B cell (primary cell): Measurements from ENCODE around the gene MCTP1. TPM values are rescaled to one million over a fixed set of nuclear protein-coding genes. Genes with fewer than 3 reads are reported as not detected.

Source experiments
- ATAC-seq: fragments of 200-7000 bp; cut with Tn5 transposase; one replicate; pipeline ENCODE4 v1.10.0; 2021; ENCODE audit warnings: low read depth, mild to moderate bottlenecking, moderate number of reproducible peaks, moderate library complexity
- CTCF ChIA-PET: fragments of 350-600 bp; sonication (Branson Sonifier 250); formaldehyde crosslinking; loops from one replicate; lab custom pipeline; 2021; ENCODE audit warnings: antibody characterized with exemption, inconsistent platforms; lab: Charles Lee
- POLR2A ChIA-PET: fragments of 350-600 bp; sonication (Branson Sonifier 250); formaldehyde crosslinking; loops from one replicate; lab custom pipeline; 2021; ENCODE audit warnings: antibody characterized with exemption; lab: Charles Lee
- DNase-seq: peaks from one replicate; pipeline ENCODE4 v3.0.0; 2013
- H2AFZ ChIP-seq: 2 replicates; pipeline ENCODE4 v1.6.1; 2012; ENCODE audit warnings: mild to moderate bottlenecking, low read depth, low read length; ENCODE audit not compliant: insufficient read depth, poor library complexity, severe bottlenecking
- H3K27ac ChIP-seq, 2 donors: 1 replicate in 1 of 2; 2 replicates in 1 of 2; pipeline ENCODE4 v1.5.1; 2012 to 2013; ENCODE audit warnings: low read length in 2 of 2, mild to moderate bottlenecking in 2 of 2, moderate library complexity in 1 of 2
- H3K27me3 ChIP-seq, 4 experiments: fragments of 200-600 bp in 1 of 4; sonication (generic) in 1 of 4; replicated peaks in 1 of 4; 1 replicate in 2 of 4; 2 replicates in 2 of 4; pipeline versions ENCODE4 v1.6.1 to v1.7.0; 2013 to 2016; ENCODE audit warnings: low read length in 3 of 4, mild to moderate bottlenecking in 2 of 4, mixed read lengths in 1 of 4, moderate library complexity in 1 of 4; ENCODE audit not compliant: insufficient read depth in 4 of 4, control insufficient read depth in 3 of 4; ENCODE audit errors: control extremely low read depth in 1 of 4
- H3K36me3 ChIP-seq, 2 experiments: replicated peaks in 1 of 2; 1 replicate in 1 of 2; 2 replicates in 1 of 2; pipeline versions ENCODE4 v1.6.1 to v1.7.1; 2013; ENCODE audit warnings: low read length in 1 of 2; ENCODE audit not compliant: insufficient read depth in 2 of 2, control insufficient read depth in 1 of 2; ENCODE audit errors: control extremely low read depth in 1 of 2, extremely low read depth in 1 of 2
- H3K4me1 ChIP-seq, 2 donors: fragments of 200-600 bp in 1 of 2; sonication (generic) in 1 of 2; 1 replicate in 1 of 2; 2 replicates in 1 of 2; pipeline versions ENCODE4 v1.5.1 to v1.6.1; 2013 to 2017; ENCODE audit warnings: low read length in 2 of 2; ENCODE audit not compliant: control insufficient read depth in 2 of 2, insufficient read depth in 2 of 2
- H3K4me2 ChIP-seq: replicated peaks from 2 replicates; pipeline ENCODE3; 2012; ENCODE audit warnings: mild to moderate bottlenecking, low read depth, low read length; ENCODE audit not compliant: poor library complexity, severe bottlenecking
- H3K4me3 ChIP-seq, 5 experiments: fragments of 200-600 bp in 1 of 5; sonication (generic) in 1 of 5; 1 replicate in 3 of 5; 2 replicates in 2 of 5; pipeline versions ENCODE4 v1.5.1 to v1.7.0; 2011 to 2016; ENCODE audit warnings: low read length in 4 of 5, mild to moderate bottlenecking in 4 of 5, low read depth in 2 of 5, control low read depth in 1 of 5, moderate library complexity in 1 of 5; ENCODE audit not compliant: insufficient read depth in 1 of 5; ENCODE audit errors: control extremely low read depth in 1 of 5, extremely low read depth in 1 of 5
- H3K79me2 ChIP-seq: fragments of 200-600 bp; sonication (generic); one replicate; pipeline ENCODE4 v1.6.0; 2016; ENCODE audit warnings: low read length; ENCODE audit not compliant: control insufficient read depth, insufficient read depth
- H3K9ac ChIP-seq: fragments of 200-600 bp; sonication (generic); 2 replicates; pipeline ENCODE4 v1.6.1; 2017; ENCODE audit warnings: mild to moderate bottlenecking, low read length, moderate library complexity
- H3K9me3 ChIP-seq, 3 donors: one replicate each; pipeline versions ENCODE4 v1.6.1 to v1.7.1; 2013; ENCODE audit warnings: low read length in 2 of 3; ENCODE audit not compliant: control insufficient read depth in 2 of 3, insufficient read depth in 1 of 3; ENCODE audit errors: control extremely low read depth in 1 of 3
- H4K20me1 ChIP-seq: 2 replicates; pipeline ENCODE4 v1.6.0; 2012; ENCODE audit warnings: mild to moderate bottlenecking, low read length; ENCODE audit not compliant: insufficient read depth, control insufficient read depth, poor library complexity, severe bottlenecking
- H3K27ac Mint-ChIP-seq: one replicate; pipeline ENCODE4 v1.8.0; 2021; ENCODE audit warnings: mixed read lengths
- H3K27me3 Mint-ChIP-seq: one replicate; pipeline ENCODE4 v1.8.0; 2021; ENCODE audit warnings: mixed read lengths
- H3K4me1 Mint-ChIP-seq: one replicate; pipeline ENCODE4 v1.8.0; 2021; ENCODE audit warnings: mixed read lengths
- H3K4me3 Mint-ChIP-seq: one replicate; pipeline ENCODE4 v1.8.0; 2021; ENCODE audit warnings: mixed read lengths
- H3K9me3 Mint-ChIP-seq: one replicate; pipeline ENCODE4 v1.8.0; 2022; ENCODE audit warnings: mixed read lengths; ENCODE audit not compliant: insufficient read depth
- EZH2 ChIP-seq: IDR thresholded peaks from 2 replicates; pipeline ENCODE4 v1.6.1; 2012; ENCODE audit warnings: borderline replicate concordance, low read depth, mild to moderate bottlenecking, moderate library complexity, low read length; ENCODE audit not compliant: insufficient read depth, poor library complexity, severe bottlenecking
- WGBS: methylation state at CpG from one replicate; pipeline ENCODE4 v1.1.5; 2013; ENCODE audit warnings: missing lambda C conversion rate; ENCODE audit not compliant: insufficient coverage; 5-methylcytosine and 5-hydroxymethylcytosine counted together
- intact Hi-C: fragments of 100-400 bp; cut with micrococcal nuclease; formaldehyde crosslinking; loops from one replicate; pipeline ENCODE4 v1.10.0; 2022
- polyA plus RNA-seq: library from polyadenylated mRNA; depleted of rRNA; stranded (reverse); fragments of >200 nt; gene quantifications from 2 replicates; pipeline ENCODE4 v1.2.3, GENCODE V29; 2012
- total RNA-seq, 2 donors: library from RNA; stranded (reverse); fragments of 120-200 nt in 1 of 2; gene quantifications; 1 replicate in 1 of 2; 2 replicates in 1 of 2; pipeline versions ENCODE4 v1.2.3 to v1.2.4, GENCODE V29; 2013 to 2022
- TF ChIP-seq, protein P1 (sequence below): fragments of 200-600 bp; IDR thresholded peaks from one replicate; pipeline ENCODE4 v1.8.0; 2022; ENCODE audit warnings: antibody characterized with exemption, mild to moderate bottlenecking

The MCTP1 gene
- total and polyA plus RNA-seq, 2 donors (not counting 1 experiment from before 2014, with no cell fraction given) = 0.42 to 2.5 TPM

DNA sequence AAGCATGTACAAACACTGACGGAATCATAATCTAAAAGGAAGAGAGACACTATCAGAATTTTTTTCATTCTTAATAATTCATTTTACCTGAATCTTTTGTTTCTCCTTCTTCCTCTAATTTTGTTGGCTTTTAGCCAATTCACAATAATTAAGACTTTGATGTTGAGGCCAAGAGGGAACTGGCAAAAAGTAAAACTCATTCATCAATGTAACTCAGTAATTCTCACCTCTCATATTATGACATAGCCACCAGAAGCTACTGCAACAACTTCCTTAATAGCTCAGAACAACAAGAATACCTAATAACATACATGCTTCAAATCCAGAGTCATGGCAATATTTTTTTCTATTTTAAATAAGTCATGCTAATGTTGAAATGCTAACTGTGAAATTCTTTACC, 64.5 kb downstream of the MCTP1 start:
- Mint-ChIP-seq H3K9me3 (no peaks in the 10 kb centered on the region), H3K4me1 (no peaks in the 10 kb centered on the region), H3K4me3 (no peak overlapping the region), H3K27me3 (no peaks in the 10 kb centered on the region), H3K27ac (no peak overlapping the region)
- no CpG with 5 or more reads among the region's 1 CpG for WGBS
- Histone ChIP-seq H3K4me2 (no peak overlapping the region), H3K27ac (no peak overlapping the region), H3K4me3 (no peak overlapping the region), H4K20me1 (no peaks in the 10 kb centered on the region), H3K36me3 (no peaks in the 10 kb centered on the region), H3K79me2 (no peaks in the 10 kb centered on the region), H3K9me3 (no peaks in the 10 kb centered on the region), H3K4me1 (no peaks in the 10 kb centered on the region), H3K27me3 (no peaks in the 10 kb centered on the region), H3K9ac (no peak overlapping the region), H2AFZ (no peak overlapping the region)
- TF ChIP-seq, protein P1, sequence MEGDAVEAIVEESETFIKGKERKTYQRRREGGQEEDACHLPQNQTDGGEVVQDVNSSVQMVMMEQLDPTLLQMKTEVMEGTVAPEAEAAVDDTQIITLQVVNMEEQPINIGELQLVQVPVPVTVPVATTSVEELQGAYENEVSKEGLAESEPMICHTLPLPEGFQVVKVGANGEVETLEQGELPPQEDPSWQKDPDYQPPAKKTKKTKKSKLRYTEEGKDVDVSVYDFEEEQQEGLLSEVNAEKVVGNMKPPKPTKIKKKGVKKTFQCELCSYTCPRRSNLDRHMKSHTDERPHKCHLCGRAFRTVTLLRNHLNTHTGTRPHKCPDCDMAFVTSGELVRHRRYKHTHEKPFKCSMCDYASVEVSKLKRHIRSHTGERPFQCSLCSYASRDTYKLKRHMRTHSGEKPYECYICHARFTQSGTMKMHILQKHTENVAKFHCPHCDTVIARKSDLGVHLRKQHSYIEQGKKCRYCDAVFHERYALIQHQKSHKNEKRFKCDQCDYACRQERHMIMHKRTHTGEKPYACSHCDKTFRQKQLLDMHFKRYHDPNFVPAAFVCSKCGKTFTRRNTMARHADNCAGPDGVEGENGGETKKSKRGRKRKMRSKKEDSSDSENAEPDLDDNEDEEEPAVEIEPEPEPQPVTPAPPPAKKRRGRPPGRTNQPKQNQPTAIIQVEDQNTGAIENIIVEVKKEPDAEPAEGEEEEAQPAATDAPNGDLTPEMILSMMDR = no peak
- intact Hi-C loops = no loop called here
- CTCF ChIA-PET = no interaction called here
- POLR2A ChIA-PET = no interaction called here
- ATAC-seq (no peak), DNase-seq (no peak)

DNA sequence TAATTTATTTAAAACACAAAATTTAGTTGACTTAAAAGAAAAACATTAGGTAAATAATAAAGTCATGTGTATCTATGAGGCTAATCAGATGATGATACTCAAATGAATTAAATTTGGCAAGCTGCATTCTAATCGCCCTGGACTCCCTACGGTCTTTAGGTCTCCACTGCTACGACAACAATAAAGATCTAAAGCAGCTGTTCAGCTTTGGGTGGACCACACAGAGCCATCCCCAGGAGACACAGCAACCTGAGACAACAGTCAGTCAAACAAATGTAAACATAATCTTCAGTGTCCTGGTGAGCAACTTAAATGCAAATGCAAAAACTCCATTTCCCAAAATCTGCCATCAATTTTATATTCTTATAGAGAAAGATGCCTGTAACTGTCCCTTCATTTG, 65.5 kb downstream of the MCTP1 start:
- H3K4me1 Mint-ChIP-seq = no peaks in the 10 kb centered on the region
- H3K4me3 Mint-ChIP-seq = no peak overlapping the region
- ChIA-PET POLR2A (no interaction called here), CTCF (interaction anchor here (0.6 kb wide), 1 partner anchor 33 kb away, joined by 3 read pairs; no protein-coding TSS in a partner anchor)
- H3K27ac Mint-ChIP-seq = no peak overlapping the region
- Histone ChIP-seq H3K9me3 (no peaks in the 10 kb centered on the region), H3K79me2 (no peaks in the 10 kb centered on the region), H3K4me2 (no peak overlapping the region), H3K4me3 (no peak overlapping the region), H2AFZ (no peak overlapping the region), H3K27ac (no peak overlapping the region), H3K36me3 (no peaks in the 10 kb centered on the region), H3K27me3 (no peaks in the 10 kb centered on the region), H3K9ac (no peak overlapping the region), H3K4me1 (no peaks in the 10 kb centered on the region), H4K20me1 (no peaks in the 10 kb centered on the region)
- intact Hi-C loops = no loop called here
- 89% methylated on average over 3 of the region's 3 CpGs for WGBS
- ATAC-seq (no peak), DNase-seq (no peak)
- no peaks in the 10 kb centered on the region for H3K27me3 Mint-ChIP-seq
- H3K9me3 Mint-ChIP-seq = peaks cover 2% of the 10 kb centered on the region
- TF ChIP-seq, protein P1 = no peak
- TF ChIP-seq EZH2 = no peak
